Panc1 (cell line): ENCODE measurements around the gene TMEM182. TPM values are rescaled to one million over a fixed set of nuclear protein-coding genes. Genes with fewer than 3 reads are reported as not detected.

Source experiments
- ATAC-seq: fragments of 200-7000 bp; cut with Tn5 transposase; 2 replicates; pipeline ENCODE4 v1.9.1; 2020; ENCODE audit warnings: mild to moderate bottlenecking, moderate library complexity
- BruUV-seq: library from RNA; stranded (reverse); fragments of 400-500 nt; replicated peaks from 2 replicates; lab custom pipeline; 2021; lab: Mats Ljungman, UMichigan
- CTCF ChIA-PET: fragments of 300-600 bp; sonication (Branson Sonifier 250); formaldehyde crosslinking; loops from one replicate; lab custom pipeline; 2022; ENCODE audit warnings: antibody characterized with exemption; lab: Charles Lee
- POLR2A ChIA-PET: fragments of 300-600 bp; sonication (Branson Sonifier 250); formaldehyde crosslinking; loops from one replicate; lab custom pipeline; 2022; ENCODE audit warnings: antibody characterized with exemption; lab: Charles Lee
- DNase-seq: peaks from one replicate; pipeline ENCODE4 v3.0.0-alpha.2; 2010; ENCODE audit warnings: low read depth, low spot score
- H3K27ac ChIP-seq: 2 replicates; pipeline ENCODE4 v1.5.1; 2011; ENCODE audit warnings: mild to moderate bottlenecking, low read length, inconsistent platforms
- H3K27me3 ChIP-seq: fragments of 200-500 bp; sonication (Bioruptor generic); 2 replicates; pipeline ENCODE4 v1.6.0; 2014; ENCODE audit warnings: low read length, inconsistent platforms; ENCODE audit not compliant: control insufficient read depth, insufficient read depth
- H3K36me3 ChIP-seq: fragments of 200-500 bp; sonication (Bioruptor generic); 2 replicates; pipeline ENCODE4 v1.5.1; 2014; ENCODE audit warnings: inconsistent platforms, mild to moderate bottlenecking, low read length, moderate library complexity; ENCODE audit not compliant: control insufficient read depth, insufficient read depth
- H3K4me1 ChIP-seq: 2 replicates; pipeline ENCODE4 v1.5.1; 2011; ENCODE audit warnings: inconsistent platforms, mild to moderate bottlenecking, low read length, moderate library complexity; ENCODE audit not compliant: control insufficient read depth, insufficient read depth
- H3K4me3 ChIP-seq, 2 experiments: 2 replicates each; pipeline ENCODE4 v1.5.1; 2011 to 2012; ENCODE audit warnings: low read depth in 2 of 2, low read length in 2 of 2, mild to moderate bottlenecking in 2 of 2, inconsistent platforms in 1 of 2, moderate library complexity in 1 of 2
- H3K9me3 ChIP-seq: fragments of 200-500 bp; sonication (Bioruptor generic); 2 replicates; pipeline ENCODE4 v1.5.1; 2014; ENCODE audit warnings: low read depth, mild to moderate bottlenecking, inconsistent platforms, low read length, moderate library complexity; ENCODE audit not compliant: control insufficient read depth, insufficient read depth
- POLR2AphosphoS5 ChIP-seq: IDR thresholded peaks from 2 replicates; pipeline ENCODE4 v1.6.1; 2012; ENCODE audit warnings: mild to moderate bottlenecking, low read depth, low read length, moderate library complexity
- SIN3A ChIP-seq: IDR thresholded peaks from 2 replicates; pipeline ENCODE4 v1.6.1; 2012; ENCODE audit warnings: low read depth, mild to moderate bottlenecking, low read length, moderate library complexity, borderline replicate concordance; ENCODE audit not compliant: insufficient read depth
- TCF7L2 ChIP-seq: IDR thresholded peaks from 2 replicates; pipeline ENCODE4 v1.6.1; 2011; ENCODE audit warnings: mild to moderate bottlenecking, low read depth, low read length, inconsistent platforms
- in situ Hi-C: cut with HindIII; loops from 2 replicates; pipeline ENCODE4 v1.10.0; 2016; ENCODE audit warnings: low sequenced_read_pairs, low pct_unique_long_range_greater_than_20kb
- intact Hi-C: fragments of 100-400 bp; cut with micrococcal nuclease; formaldehyde crosslinking; loops from one replicate; pipeline ENCODE4 v1.10.0; 2022; ENCODE audit not compliant: unreplicated experiment
- total RNA-seq: library from RNA; stranded (reverse); gene quantifications from one replicate; pipeline ENCODE4 v1.2.1, GENCODE V29; 2021; ENCODE audit not compliant: unreplicated experiment
- TF ChIP-seq, protein P1 (sequence below): fragments of 450-650 bp; IDR thresholded peaks from 2 replicates; pipeline ENCODE4 v1.5.1; 2017; ENCODE audit warnings: mild to moderate bottlenecking
- TF ChIP-seq, protein P2 (sequence below), 2 experiments: IDR thresholded peaks; 2 replicates each; pipeline ENCODE4 v1.6.1; 2011 to 2012; ENCODE audit warnings: low read depth in 2 of 2, control low read depth in 1 of 2, low read length in 1 of 2, mild to moderate bottlenecking in 1 of 2, moderate library complexity in 1 of 2; ENCODE audit not compliant: insufficient read depth in 1 of 2

Gene TMEM182
- total RNA-seq, 1 experiment from 2014 or later = 6.2 TPM

DNA sequence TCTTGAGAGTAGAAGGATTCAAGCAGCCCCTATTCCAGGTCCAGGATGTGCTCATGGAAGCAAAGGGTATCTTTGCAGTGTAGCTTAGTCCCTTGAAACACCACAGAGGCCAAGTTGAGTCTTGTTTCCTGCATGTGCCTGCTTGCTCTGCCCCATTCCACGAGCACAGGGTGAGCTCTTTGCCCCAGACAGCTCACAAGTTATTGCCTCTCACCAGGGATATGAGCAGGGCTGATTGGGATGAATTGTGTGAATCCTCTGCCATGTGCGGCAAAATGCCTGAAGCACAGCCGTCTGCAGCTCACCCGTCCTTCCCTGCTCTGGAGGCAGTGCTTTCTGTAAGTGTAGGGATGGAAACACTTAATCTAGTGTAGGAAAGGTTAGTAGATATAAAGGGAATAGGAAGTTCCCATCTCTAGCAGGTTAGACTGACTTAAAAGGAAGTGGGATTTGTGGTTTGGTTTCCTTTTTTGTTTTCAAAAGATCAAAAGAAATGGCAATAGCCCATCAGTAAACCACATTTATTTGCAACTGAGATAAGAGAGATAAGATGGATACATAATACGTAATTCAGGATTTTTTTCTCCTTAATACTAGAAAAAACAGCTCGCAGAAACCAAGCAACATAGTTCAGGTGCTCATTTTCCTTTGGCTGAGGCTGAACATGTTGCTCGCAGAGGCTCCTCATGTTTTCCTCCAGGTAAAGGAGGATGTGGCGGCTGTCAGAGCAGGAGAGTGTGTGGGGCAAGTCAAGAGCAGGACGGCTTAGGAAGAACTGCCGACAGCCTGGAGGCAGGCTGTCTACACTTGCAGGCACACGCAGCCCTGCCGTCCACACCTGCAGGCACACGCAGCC lies 41.4 kb downstream of the TMEM182 start:
- H3K9me3 ChIP-seq = peaks cover 19% of the 10 kb centered on the region
- no peaks in the 10 kb centered on the region for H3K4me1 ChIP-seq
- no peaks in the 10 kb centered on the region for H3K27me3 ChIP-seq
- no peak overlapping the region for H3K27ac ChIP-seq
- in situ Hi-C loops = no loop called here
- ChIA-PET CTCF (no interaction called here), POLR2A (no interaction called here)
- TF ChIP-seq, protein P1, sequence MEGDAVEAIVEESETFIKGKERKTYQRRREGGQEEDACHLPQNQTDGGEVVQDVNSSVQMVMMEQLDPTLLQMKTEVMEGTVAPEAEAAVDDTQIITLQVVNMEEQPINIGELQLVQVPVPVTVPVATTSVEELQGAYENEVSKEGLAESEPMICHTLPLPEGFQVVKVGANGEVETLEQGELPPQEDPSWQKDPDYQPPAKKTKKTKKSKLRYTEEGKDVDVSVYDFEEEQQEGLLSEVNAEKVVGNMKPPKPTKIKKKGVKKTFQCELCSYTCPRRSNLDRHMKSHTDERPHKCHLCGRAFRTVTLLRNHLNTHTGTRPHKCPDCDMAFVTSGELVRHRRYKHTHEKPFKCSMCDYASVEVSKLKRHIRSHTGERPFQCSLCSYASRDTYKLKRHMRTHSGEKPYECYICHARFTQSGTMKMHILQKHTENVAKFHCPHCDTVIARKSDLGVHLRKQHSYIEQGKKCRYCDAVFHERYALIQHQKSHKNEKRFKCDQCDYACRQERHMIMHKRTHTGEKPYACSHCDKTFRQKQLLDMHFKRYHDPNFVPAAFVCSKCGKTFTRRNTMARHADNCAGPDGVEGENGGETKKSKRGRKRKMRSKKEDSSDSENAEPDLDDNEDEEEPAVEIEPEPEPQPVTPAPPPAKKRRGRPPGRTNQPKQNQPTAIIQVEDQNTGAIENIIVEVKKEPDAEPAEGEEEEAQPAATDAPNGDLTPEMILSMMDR = no peak
- TF ChIP-seq SIN3A = no peak
- no peak for TF ChIP-seq POLR2AphosphoS5
- TF ChIP-seq TCF7L2 = no peak
- ATAC-seq (no peak), DNase-seq (no peak)
- intact Hi-C loops = no loop called here
- BruUV-seq = no TSS peak
- H3K4me3 ChIP-seq = no peak overlapping the region
- H3K36me3 ChIP-seq = no peaks in the 10 kb centered on the region

DNA sequence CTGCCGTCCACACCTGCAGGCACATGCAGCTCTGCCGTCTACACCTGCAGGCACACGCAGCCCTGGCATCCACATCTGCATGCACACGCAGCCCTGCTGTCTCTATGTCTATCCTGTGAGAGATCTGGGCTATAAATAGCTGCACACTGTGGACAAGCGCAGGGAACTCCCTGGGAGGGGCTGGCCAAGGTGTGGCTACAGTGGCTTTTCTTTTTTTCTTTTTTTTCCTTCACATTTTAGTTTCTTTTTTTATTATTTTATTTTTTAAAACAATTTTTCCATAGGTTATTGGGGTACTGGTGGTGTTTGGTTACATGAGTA lies 42.0 kb downstream of the TMEM182 start:
- no peak for TF ChIP-seq SIN3A
- TF ChIP-seq TCF7L2 = no peak
- TF ChIP-seq, protein P2, sequence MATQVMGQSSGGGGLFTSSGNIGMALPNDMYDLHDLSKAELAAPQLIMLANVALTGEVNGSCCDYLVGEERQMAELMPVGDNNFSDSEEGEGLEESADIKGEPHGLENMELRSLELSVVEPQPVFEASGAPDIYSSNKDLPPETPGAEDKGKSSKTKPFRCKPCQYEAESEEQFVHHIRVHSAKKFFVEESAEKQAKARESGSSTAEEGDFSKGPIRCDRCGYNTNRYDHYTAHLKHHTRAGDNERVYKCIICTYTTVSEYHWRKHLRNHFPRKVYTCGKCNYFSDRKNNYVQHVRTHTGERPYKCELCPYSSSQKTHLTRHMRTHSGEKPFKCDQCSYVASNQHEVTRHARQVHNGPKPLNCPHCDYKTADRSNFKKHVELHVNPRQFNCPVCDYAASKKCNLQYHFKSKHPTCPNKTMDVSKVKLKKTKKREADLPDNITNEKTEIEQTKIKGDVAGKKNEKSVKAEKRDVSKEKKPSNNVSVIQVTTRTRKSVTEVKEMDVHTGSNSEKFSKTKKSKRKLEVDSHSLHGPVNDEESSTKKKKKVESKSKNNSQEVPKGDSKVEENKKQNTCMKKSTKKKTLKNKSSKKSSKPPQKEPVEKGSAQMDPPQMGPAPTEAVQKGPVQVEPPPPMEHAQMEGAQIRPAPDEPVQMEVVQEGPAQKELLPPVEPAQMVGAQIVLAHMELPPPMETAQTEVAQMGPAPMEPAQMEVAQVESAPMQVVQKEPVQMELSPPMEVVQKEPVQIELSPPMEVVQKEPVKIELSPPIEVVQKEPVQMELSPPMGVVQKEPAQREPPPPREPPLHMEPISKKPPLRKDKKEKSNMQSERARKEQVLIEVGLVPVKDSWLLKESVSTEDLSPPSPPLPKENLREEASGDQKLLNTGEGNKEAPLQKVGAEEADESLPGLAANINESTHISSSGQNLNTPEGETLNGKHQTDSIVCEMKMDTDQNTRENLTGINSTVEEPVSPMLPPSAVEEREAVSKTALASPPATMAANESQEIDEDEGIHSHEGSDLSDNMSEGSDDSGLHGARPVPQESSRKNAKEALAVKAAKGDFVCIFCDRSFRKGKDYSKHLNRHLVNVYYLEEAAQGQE (IDR thresholded peaks at IDR 0.05; ENCODE audit: insufficient read depth in 1 of 2, low read depth in 2 of 2, low read length in 1 of 2) = no peak
- TF ChIP-seq POLR2AphosphoS5 = no peak
- TF ChIP-seq, protein P1 = no peak
- no peak for ATAC-seq
- in situ Hi-C loops (no loop called here), intact Hi-C loops (no loop called here)
- no peaks in the 10 kb centered on the region for H3K27me3 ChIP-seq
- CTCF ChIA-PET = no interaction called here
- H3K4me1 ChIP-seq = no peaks in the 10 kb centered on the region
- no peak overlapping the region for H3K4me3 ChIP-seq
- BruUV-seq = no TSS peak
- POLR2A ChIA-PET = no interaction called here
- no peak overlapping the region for H3K27ac ChIP-seq
- no peaks in the 10 kb centered on the region for H3K36me3 ChIP-seq
- no peak for DNase-seq
- H3K9me3 ChIP-seq = peaks cover 19% of the 10 kb centered on the region
